ENCODE data around the gene NKAIN4.

Gene NKAIN4

DNA sequence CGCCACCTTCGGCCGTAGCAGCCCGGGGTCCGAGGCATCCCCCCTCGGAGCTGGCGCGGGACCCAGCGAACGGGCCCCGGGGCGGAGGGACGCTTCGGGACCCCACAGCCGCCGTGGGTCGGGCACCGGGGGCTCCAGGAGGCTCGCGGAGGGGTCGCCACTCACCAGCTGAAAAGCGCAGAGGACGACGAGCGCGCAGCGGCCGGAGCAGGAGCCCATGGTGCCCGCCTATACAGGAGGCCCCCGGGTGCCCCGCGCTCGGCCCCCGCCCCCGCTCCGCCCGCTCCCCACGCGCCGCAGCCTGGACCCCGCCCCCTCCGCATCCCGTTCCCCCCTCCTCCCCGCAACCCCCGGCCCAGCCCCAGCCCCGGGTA, at the start of gene NKAIN4:
Gene NKAIN4 (minus strand): TSS at position 232 of the 374 bp plus-strand sequence. CDS start 13 bp downstream, at position 219.
- no peak for DNase-seq (ENCODE audit: low read depth)

- no peak for DNase-seq (ENCODE audit: low read depth)
Observed at GRCh38 chr20:63303095-63303666, 48.9 kb upstream of the NKAIN4 start.

DNA sequence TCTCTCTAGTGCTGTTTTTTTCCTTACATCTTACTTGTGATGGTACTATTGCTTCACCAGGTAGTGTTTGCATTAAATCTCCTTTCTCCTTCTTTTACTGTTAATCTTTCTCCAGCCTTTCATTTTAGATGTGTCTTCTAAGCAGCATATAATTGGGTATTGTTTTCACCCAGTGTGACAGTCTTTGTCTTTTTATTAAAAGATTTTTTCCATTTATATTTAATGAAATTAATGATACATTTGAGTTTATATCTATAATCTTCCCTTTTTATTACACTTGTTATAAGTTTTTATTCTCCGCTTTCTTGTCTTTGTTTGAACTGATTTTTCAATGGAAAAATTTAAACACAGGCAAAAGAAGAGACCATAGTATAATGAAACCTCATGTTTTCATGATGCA, 47.4 kb upstream of the NKAIN4 start:
- no peak for DNase-seq (ENCODE audit: low read depth)

DNA sequence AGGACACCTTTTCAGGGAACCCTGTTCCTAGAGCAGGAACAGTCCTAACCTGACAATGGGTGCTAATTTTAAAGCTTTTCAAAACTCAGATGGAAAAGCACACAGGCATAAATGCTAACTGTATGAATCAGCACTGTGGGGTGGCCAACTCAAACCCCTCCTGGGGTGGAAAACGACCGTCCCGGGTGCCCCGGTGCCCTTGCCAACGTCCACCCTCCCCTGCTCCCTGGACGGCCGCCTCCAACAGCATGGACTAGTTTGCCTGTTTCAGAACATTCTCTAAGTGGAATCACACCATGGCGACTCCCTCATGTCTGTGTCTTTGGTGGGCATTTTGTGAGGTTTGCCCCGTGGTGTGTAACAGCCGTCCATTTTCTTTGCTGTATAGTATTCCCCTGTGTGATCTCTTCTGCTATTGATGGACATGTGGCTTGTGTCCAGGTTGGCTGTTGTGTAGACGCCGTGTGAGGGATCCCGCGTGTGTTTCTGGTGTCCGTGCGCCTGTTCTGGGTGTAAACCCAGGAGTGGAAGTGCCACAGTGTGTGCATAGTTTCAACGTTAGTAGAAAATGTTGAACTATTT, 44.6 kb upstream of the NKAIN4 start:
- DNase-seq (ENCODE audit: low read depth) = no peak

- DNase-seq (ENCODE audit: low read depth) = no peak
Observed at GRCh38 chr20:63297796-63298572, 43.7 kb upstream of the NKAIN4 start.

DNA sequence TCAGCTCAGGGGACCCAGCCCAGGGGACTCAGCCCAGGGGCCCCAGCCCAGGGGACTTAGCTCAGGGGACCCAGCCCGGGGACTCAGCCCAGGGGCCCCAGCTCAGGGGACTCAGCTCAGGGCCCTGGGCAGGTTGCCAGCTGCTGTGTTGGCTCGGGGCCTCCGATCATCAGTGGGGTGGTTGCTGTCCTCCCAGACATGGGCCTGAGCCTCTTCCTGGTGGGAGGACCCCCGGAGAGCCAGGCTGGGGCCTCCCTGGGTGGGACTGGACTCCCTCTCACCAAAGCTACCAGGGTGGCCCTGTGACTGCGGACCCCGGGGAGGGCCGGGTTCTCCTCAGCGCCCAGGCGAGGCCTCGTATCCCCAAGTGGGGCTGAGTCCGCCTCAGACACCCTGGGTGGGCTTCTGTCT, 43.1 kb upstream of the NKAIN4 start:
- DNase-seq (ENCODE audit: low read depth) = no peak

- no peak for DNase-seq (ENCODE audit: low read depth)
Observed at GRCh38 chr20:63296531-63297299, 42.5 kb upstream of the NKAIN4 start.

DNA sequence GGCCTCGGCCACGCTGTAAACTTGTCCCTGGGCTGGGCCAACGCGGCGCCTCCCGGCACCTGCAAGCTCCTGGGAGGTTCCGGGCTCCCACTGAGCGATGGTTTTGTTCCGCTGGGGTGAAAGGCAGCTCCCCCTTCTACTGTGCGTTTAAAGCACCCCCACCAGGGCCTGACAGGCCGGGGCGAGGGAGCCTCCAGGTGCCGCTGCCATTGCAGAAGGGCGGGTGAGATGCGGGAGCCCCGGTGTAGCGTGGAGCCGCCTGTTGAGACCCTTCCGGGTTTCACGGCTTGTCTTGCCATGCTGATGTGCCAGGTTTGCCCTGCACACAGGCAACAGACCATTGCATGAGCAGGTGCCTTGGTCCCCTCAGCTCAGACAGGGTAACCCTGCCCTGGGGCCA, 41.6 kb upstream of the NKAIN4 start:
- DNase-seq (ENCODE audit: low read depth) = no peak

GRCh38 chr20:63295422-63295821, 41.2 kb upstream of the NKAIN4 start:
- no peak for DNase-seq (ENCODE audit: low read depth)

- no peak for DNase-seq (ENCODE audit: low read depth)
Observed at GRCh38 chr20:63295018-63295417, 40.8 kb upstream of the NKAIN4 start.

DNA sequence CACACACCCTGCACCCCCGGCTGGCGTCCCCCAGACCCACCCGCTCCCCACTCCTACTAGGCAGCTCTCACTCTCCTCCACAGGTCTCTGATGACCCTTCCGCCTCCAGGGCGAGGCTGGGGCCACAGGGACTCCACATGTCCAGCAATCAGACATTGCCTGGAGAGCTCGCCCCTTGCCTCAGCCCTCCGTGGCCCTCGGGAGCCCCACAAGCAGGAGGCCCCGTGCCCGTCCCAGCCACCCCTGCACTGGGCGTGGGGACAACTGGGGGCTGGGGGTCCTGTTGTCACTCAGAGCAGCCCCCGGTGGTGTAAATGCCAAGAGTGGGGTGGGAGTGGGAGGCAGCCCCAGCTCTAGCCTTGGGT, 40.3 kb upstream of the NKAIN4 start:
- DNase-seq (ENCODE audit: low read depth) = no peak

GRCh38 chr20:63293871-63294535, 39.7 kb upstream of the NKAIN4 start:
- DNase-seq (ENCODE audit: low read depth) = no peak

DNA sequence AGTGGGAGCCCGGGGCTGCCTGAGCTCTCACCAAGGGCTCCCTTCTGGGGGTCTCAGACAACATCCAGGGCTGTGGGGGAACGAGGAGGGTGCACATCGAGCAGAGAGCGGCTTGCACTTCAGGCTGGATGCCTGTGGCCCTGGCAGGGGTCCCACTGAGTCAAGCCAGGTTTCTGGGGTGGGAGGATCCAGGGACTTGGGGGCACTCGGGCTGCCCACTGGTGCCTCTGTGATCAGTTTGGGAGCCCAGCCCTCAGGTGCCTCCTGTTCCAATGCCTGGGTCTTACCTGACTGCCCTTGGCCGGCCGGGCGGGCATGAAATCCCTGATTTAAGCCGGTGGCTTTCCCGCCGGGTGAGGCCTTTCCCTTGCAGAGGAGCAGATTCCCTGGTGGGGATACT, 39.2 kb upstream of the NKAIN4 start:
- no peak for DNase-seq (ENCODE audit: low read depth)

- DNase-seq (ENCODE audit: low read depth) = no peak
Observed at GRCh38 chr20:63292904-63293303, 38.6 kb upstream of the NKAIN4 start, which contains the start of gene COL20A1. TSS of gene COL20A1 (plus strand) at chr20:63293186. CDS start at chr20:63295108, 1,922 bp downstream.

- no peak for DNase-seq (ENCODE audit: low read depth)
Observed at GRCh38 chr20:63292292-63292701, 38.0 kb upstream of the NKAIN4 start.

DNA sequence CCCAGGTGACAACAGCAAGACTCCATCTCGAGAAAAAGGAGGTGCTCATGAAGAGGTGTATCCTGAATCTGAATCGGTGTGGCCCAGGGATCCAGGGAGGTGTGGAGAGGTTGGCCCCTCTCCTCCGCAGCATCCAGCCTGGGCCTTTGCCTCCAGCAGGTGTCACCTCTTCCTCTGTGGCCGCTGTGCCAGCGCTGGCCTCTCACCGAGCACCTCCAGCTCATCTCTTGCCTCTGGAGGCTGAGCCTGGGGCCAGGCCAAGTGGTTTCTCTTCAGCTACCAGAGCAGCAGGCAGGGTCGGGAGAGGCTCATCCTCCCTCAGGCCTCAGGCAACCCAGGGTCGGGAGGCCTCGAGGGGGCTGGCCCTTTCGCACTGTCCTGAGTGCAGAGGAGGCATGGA, 37.5 kb upstream of the NKAIN4 start:
- no peak for DNase-seq (ENCODE audit: low read depth)

DNA sequence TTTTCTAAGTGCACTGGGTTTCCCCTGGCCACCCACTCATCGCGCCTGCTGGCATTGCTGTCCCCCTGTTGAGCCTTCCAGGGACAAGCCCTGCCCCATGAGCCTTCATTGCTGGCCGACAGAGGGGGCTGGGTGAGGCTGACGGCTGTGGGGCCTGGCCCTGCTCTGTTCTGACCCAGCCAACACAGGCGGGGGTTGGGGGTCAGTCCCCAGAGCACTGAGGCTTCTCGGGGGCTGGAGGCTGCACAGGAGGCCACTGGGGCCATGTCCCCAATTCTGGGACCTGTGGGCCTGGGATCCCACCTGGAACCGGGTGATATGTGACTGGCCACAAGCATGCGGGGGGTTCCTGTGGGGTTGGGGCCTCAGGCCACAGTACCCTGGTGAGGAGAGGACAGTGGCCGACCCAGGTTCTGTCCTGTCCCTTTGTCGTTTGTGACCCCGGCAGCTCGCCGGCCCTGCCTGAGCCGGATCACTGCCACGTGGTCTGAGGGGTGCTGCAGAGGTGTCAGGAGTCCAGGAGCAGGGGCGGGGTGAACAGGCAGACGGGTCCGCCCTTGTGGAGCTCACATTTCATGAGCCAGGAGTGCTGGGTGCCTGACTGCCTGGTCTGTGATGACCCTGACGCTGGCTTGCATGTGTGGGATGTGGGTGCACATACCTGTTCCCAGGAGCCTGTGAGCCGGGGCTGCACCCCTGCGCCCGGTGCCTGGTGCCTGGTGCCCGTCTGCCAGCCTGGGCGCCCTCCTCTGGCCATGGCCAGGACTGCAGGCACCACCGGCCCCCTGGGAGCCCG, 36.6 kb upstream of the NKAIN4 start:
- no peak for DNase-seq (ENCODE audit: low read depth)

GRCh38 chr20:63290136-63290676, 35.9 kb upstream of the NKAIN4 start:
- no peak for DNase-seq (ENCODE audit: low read depth)

DNA sequence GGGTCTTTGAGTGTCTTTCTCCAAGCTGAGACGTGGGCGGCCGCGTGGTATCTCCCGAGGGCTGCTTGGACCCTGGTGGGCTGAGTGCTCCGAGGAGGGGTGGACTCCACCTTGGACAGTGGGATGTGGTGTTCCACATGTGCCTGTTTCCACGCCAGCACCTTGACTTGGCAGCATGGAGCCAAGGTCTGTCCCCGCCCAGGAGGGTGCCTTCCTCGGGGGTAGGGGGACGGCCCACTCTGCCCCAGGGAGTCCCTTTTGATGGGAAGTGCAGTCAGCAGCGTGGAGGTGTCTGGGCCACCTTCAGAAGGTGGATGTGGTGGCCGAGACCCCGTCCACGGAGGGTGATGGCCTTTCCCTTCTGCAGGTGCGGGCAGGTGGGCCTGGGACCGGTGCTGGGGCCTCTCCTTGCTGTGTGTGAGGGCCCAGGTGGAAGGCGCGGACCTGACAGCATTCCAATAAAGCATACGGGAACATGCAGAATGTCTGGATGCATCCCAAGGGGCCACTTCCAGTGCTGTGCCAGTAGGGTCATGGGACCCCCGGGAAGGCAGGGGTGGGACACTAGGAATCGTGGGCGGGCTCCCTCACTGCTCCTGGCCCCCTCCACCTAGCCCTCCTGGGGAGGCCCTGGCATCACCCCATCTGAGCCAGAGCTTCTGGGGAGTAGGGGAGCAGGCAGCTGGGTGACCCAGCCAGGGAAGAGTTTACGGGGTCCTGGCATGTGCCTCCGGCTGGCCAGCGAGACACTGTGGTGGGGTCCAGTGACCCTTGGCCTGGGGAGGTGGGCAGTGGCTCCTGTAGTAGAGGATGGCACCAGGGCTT, 35.3 kb upstream of the NKAIN4 start:
- no peak for DNase-seq (ENCODE audit: low read depth)

DNA sequence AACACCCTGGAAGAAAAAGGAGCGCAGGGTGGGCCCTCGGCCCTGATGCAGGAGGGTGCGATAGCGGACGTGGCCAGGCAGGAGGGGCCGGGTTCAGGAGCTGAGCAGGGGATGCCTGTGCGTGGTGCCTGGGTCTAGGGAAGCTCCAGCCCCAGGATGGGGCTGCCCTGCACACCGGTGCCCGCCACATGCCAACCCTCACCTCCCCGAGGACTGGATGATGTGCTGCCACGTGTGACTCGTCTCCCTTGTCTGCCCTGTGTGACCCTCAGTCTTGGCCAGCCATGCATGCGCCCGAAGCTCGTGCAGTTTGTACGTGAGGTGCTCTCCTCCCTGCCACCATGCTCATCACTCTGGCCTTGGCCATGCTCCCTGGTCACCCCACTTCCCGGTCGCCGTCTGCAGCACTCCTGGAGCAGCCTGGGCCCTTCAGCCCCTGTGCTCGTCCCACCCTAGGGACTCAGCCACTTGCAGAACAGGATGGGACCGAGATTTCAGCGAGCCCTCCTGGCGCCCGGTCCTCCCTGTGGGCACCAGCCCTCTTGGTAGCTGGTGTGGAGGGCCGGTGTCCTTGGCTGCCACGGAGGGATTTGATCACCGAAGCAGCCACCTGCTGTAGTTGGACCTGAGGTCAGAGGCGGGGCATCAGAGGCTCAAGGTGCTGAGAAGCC, 34.5 kb upstream of the NKAIN4 start:
- DNase-seq (ENCODE audit: low read depth) = no peak
